Measurements from ENCODE around the gene KIR2DL1. TPM values are rescaled to one million over a fixed set of nuclear protein-coding genes. Genes with fewer than 3 reads are reported as not detected.
"Not testable (repeated sequence)": the region's sequence is repeated elsewhere in the genome, so short reads cannot be mapped to it uniquely, and the experiment has no call there.

KIR2DL1 gene
- total RNA-seq: not detected in 2 replicates

DNA sequence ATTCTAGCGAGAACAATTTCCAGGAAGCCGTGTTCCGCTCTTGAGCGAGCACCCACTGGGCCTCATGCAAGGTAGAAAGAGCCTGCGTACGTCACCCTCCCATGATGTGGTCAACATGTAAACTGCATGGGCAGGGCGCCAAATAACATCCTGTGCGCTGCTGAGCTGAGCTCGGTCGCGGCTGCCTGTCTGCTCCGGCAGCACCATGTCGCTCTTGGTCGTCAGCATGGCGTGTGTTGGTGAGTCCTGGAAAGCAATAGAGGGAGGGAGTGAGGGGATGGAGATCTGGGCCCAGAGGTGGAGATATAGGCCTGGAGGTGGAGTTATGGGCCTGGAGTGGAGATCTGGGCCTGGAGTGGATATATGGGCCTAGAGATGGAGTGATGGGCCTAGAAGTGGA is at the start of gene KIR2DL1:
Gene KIR2DL1 (plus strand): TSS at position 148 of the 400 bp plus-strand sequence. CDS start 58 bp downstream, at position 206.
- not testable (repeated sequence) for H3K27ac Mint-ChIP-seq; H3K4me1 Mint-ChIP-seq (ENCODE audit: low read depth)

GRCh38 chr19:54724142-54724541 is 45.5 kb upstream of the KIR2DL1 start, which contains the start of gene KIR3DL3:
TSS of gene KIR3DL3 (plus strand) at chr19:54724442. CDS start at chr19:54724497, 55 bp downstream.
- peaks cover 1% of the 10 kb centered on the region for H3K27me3 Mint-ChIP-seq (ENCODE audit: insufficient read depth)
- intact Hi-C loops (cut with micrococcal nuclease): no loop called here

More for the DNA sequence above, at the start of gene KIR2DL1:
- H3K9me3 Mint-ChIP-seq; H3K36me3 Mint-ChIP-seq (ENCODE audit: low read depth); intact Hi-C loops (cut with micrococcal nuclease); H3K4me3 Mint-ChIP-seq; DNase-seq (ENCODE audit: low spot score); H3K27me3 Mint-ChIP-seq (ENCODE audit: insufficient read depth): not testable (repeated sequence)

GRCh38 chr19:54724644-54725043 is 44.9 kb upstream of the KIR2DL1 start:
- H3K27me3 Mint-ChIP-seq (ENCODE audit: insufficient read depth): peaks cover 2% of the 10 kb centered on the region
- H3K4me1 Mint-ChIP-seq (ENCODE audit: low read depth): no peaks in the 10 kb centered on the region
- no peaks in the 10 kb centered on the region for H3K36me3 Mint-ChIP-seq (ENCODE audit: low read depth)
- H3K4me3 Mint-ChIP-seq: no peak overlapping the region
- intact Hi-C loops (cut with micrococcal nuclease): no loop called here
- no peak for DNase-seq (ENCODE audit: low spot score)
- no peak overlapping the region for H3K27ac Mint-ChIP-seq
- H3K9me3 Mint-ChIP-seq: peaks cover 21% of the 10 kb centered on the region

More at GRCh38 chr19:54724142-54724541, 45.5 kb upstream of the KIR2DL1 start, which contains the start of gene KIR3DL3:
- H3K9me3 Mint-ChIP-seq: peaks cover 21% of the 10 kb centered on the region
- no peaks in the 10 kb centered on the region for H3K4me1 Mint-ChIP-seq (ENCODE audit: low read depth)
- H3K27ac Mint-ChIP-seq: no peak within 1 kb of the TSS
- DNase-seq (ENCODE audit: low spot score): no peak
- H3K36me3 Mint-ChIP-seq (ENCODE audit: low read depth): no peaks in the 10 kb centered on the region
- no peak within 1 kb of the TSS for H3K4me3 Mint-ChIP-seq

GRCh38 chr19:54725321-54725720 is 44.3 kb upstream of the KIR2DL1 start:
- no peak overlapping the region for H3K4me3 Mint-ChIP-seq

DNA sequence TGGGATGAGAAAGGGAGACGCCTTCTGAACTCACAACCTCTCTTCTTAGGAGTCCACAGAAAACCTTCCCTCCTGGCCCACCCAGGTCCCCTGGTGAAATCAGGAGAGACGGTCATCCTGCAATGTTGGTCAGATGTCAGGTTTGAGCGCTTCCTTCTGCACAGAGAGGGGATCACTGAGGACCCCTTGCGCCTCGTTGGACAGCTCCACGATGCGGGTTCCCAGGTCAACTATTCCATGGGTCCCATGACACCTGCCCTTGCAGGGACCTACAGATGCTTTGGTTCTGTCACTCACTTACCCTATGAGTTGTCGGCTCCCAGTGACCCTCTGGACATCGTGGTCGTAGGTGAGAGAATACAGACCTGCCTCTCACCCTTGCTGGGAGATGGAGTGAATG is 42.0 kb upstream of the KIR2DL1 start:
- no peak for DNase-seq (ENCODE audit: low spot score)
- no peaks in the 10 kb centered on the region for H3K4me1 Mint-ChIP-seq (ENCODE audit: low read depth)
- H3K27ac Mint-ChIP-seq: no peak overlapping the region
- H3K4me3 Mint-ChIP-seq: no peak overlapping the region
- intact Hi-C loops (cut with micrococcal nuclease): no loop called here
- no peaks in the 10 kb centered on the region for H3K36me3 Mint-ChIP-seq (ENCODE audit: low read depth)
- H3K9me3 Mint-ChIP-seq: peaks cover 18% of the 10 kb centered on the region
- peaks cover 2% of the 10 kb centered on the region for H3K27me3 Mint-ChIP-seq (ENCODE audit: insufficient read depth)

More at GRCh38 chr19:54725321-54725720, 44.3 kb upstream of the KIR2DL1 start:
- intact Hi-C loops (cut with micrococcal nuclease): no loop called here
- H3K4me1 Mint-ChIP-seq (ENCODE audit: low read depth): no peaks in the 10 kb centered on the region
- H3K9me3 Mint-ChIP-seq: peaks cover 21% of the 10 kb centered on the region
- DNase-seq (ENCODE audit: low spot score): no peak
- no peak overlapping the region for H3K27ac Mint-ChIP-seq
- no peaks in the 10 kb centered on the region for H3K36me3 Mint-ChIP-seq (ENCODE audit: low read depth)
- H3K27me3 Mint-ChIP-seq (ENCODE audit: insufficient read depth): peaks cover 2% of the 10 kb centered on the region

DNA sequence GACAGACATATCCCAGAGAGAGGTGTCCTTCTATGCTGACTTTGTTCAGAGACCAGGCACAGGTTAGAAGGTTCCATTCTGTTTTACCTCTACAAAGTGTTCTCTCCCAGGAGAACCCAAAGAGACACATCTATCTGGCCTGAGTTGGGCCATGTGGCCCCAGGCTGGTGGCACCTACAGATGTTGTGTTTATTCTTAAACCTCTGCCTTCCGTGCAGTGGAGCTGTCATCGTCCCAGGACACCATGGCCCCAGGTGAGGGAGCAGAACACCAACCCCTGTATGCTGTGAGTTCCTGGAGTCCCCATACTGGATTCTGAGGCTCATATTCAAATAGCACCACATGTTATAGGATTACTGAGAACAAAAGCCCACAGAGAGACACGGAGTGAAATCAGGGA is 41.4 kb upstream of the KIR2DL1 start:
- no peak overlapping the region for H3K27ac Mint-ChIP-seq
- no peak overlapping the region for H3K4me3 Mint-ChIP-seq
- no peaks in the 10 kb centered on the region for H3K4me1 Mint-ChIP-seq (ENCODE audit: low read depth)
- intact Hi-C loops (cut with micrococcal nuclease): no loop called here
- peaks cover 2% of the 10 kb centered on the region for H3K27me3 Mint-ChIP-seq (ENCODE audit: insufficient read depth)
- no peak for DNase-seq (ENCODE audit: low spot score)
- no peaks in the 10 kb centered on the region for H3K36me3 Mint-ChIP-seq (ENCODE audit: low read depth)
- H3K9me3 Mint-ChIP-seq: peaks cover 14% of the 10 kb centered on the region

DNA sequence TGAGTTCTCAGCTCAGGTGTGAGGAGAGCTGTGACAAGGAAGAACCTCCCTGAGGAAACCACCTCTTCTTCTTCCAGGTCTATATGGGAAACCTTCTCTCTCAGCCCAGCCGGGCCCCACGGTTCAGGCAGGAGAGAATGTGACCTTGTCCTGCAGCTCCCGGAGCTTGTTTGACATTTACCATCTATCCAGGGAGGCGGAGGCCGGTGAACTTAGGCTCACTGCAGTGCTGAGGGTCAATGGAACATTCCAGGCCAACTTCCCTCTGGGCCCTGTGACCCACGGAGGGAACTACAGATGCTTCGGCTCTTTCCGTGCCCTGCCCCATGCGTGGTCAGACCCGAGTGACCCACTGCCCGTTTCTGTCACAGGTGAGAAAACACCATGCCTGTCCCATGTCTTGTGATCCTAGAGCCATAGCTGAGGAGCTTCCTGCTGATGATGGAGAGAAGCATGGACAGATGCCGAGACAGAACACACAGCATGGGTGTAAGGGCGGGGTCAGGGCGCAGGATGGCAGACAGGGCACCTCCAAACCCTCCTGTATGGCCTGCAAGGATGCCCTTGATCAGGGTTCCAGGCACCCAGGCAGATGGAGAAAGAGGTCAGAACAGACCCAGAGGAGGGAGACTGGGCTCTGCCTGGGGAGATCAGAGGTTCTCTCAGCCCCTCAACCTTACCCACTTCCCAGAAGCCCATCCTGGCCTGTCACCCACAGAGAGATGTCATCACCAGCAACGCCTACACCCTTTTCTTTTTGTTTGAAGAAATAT is 40.0 kb upstream of the KIR2DL1 start:
- H3K36me3 Mint-ChIP-seq (ENCODE audit: low read depth): no peaks in the 10 kb centered on the region
- intact Hi-C loops (cut with micrococcal nuclease): no loop called here
- no peak for DNase-seq (ENCODE audit: low spot score)
- H3K27me3 Mint-ChIP-seq (ENCODE audit: insufficient read depth): peaks cover 2% of the 10 kb centered on the region
- H3K4me3 Mint-ChIP-seq: no peak overlapping the region
- H3K27ac Mint-ChIP-seq: no peak overlapping the region
- H3K4me1 Mint-ChIP-seq (ENCODE audit: low read depth): no peaks in the 10 kb centered on the region
- H3K9me3 Mint-ChIP-seq: peaks cover 2% of the 10 kb centered on the region

GRCh38 chr19:54731191-54731590 is 38.4 kb upstream of the KIR2DL1 start:
- DNase-seq (ENCODE audit: low spot score): no peak
- Mint-ChIP-seq H3K27ac (no peak overlapping the region), H3K9me3 (no peaks in the 10 kb centered on the region), H3K4me1 (ENCODE audit: low read depth) (no peaks in the 10 kb centered on the region), H3K4me3 (no peak overlapping the region), H3K27me3 (ENCODE audit: insufficient read depth) (peaks cover 2% of the 10 kb centered on the region), H3K36me3 (ENCODE audit: low read depth) (no peaks in the 10 kb centered on the region)
- intact Hi-C loops (cut with micrococcal nuclease): no loop called here

- H3K4me3 Mint-ChIP-seq; H3K4me1 Mint-ChIP-seq (ENCODE audit: low read depth); H3K9me3 Mint-ChIP-seq; intact Hi-C loops (cut with micrococcal nuclease); H3K36me3 Mint-ChIP-seq (ENCODE audit: low read depth); DNase-seq (ENCODE audit: low spot score); H3K27ac Mint-ChIP-seq; H3K27me3 Mint-ChIP-seq (ENCODE audit: insufficient read depth): not testable (repeated sequence)
These were observed 31.3 kb upstream of the KIR2DL1 start, which contains the start of gene KIR2DL3 for GRCh38 chr19:54738306-54738705. TSS of gene KIR2DL3 (plus strand) at chr19:54738513. CDS start at chr19:54738546, 33 bp downstream.

DNA sequence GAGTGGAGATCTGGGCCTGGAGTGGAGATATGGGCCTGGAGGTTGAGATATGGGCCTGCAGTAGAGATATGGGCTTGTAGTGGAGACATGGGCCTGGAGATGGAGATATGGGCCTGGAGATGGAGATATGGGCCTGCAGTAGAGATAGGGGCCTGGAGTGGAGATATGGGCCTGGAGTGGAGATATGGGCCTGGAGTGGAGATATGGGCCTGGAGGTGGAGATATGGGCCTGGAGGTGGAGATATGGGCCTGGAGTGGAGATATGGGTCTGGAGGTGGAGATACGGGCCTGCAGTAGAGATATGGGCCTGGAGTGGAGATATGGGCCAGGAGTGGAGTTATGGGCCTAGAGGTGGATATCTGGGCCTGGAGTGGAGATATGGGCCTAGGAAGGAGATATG is 30.9 kb upstream of the KIR2DL1 start:
- DNase-seq (ENCODE audit: low spot score): no peak
- H3K4me3 Mint-ChIP-seq: no peak overlapping the region
- no peaks in the 10 kb centered on the region for H3K36me3 Mint-ChIP-seq (ENCODE audit: low read depth)
- no peak overlapping the region for H3K27ac Mint-ChIP-seq
- intact Hi-C loops (cut with micrococcal nuclease): no loop called here
- H3K27me3 Mint-ChIP-seq (ENCODE audit: insufficient read depth): no peaks in the 10 kb centered on the region
- no peaks in the 10 kb centered on the region for H3K9me3 Mint-ChIP-seq
- H3K4me1 Mint-ChIP-seq (ENCODE audit: low read depth): no peaks in the 10 kb centered on the region

GRCh38 chr19:54739587-54740497 is 29.8 kb upstream of the KIR2DL1 start:
- intact Hi-C loops (cut with micrococcal nuclease): no loop called here
- Mint-ChIP-seq H3K27ac (no peak overlapping the region), H3K4me1 (ENCODE audit: low read depth) (no peaks in the 10 kb centered on the region), H3K36me3 (ENCODE audit: low read depth) (no peaks in the 10 kb centered on the region), H3K9me3 (no peaks in the 10 kb centered on the region), H3K27me3 (ENCODE audit: insufficient read depth) (no peaks in the 10 kb centered on the region), H3K4me3 (no peak overlapping the region)
- DNase-seq (ENCODE audit: low spot score): no peak

GRCh38 chr19:54741950-54742349 is 27.6 kb upstream of the KIR2DL1 start:
- H3K27me3 Mint-ChIP-seq (ENCODE audit: insufficient read depth); H3K4me1 Mint-ChIP-seq (ENCODE audit: low read depth); DNase-seq (ENCODE audit: low spot score); H3K27ac Mint-ChIP-seq; intact Hi-C loops (cut with micrococcal nuclease); H3K9me3 Mint-ChIP-seq; H3K36me3 Mint-ChIP-seq (ENCODE audit: low read depth); H3K4me3 Mint-ChIP-seq: not testable (repeated sequence)

- DNase-seq (ENCODE audit: low spot score); H3K4me1 Mint-ChIP-seq (ENCODE audit: low read depth); intact Hi-C loops (cut with micrococcal nuclease); H3K9me3 Mint-ChIP-seq; H3K4me3 Mint-ChIP-seq; H3K27ac Mint-ChIP-seq; H3K36me3 Mint-ChIP-seq (ENCODE audit: low read depth); H3K27me3 Mint-ChIP-seq (ENCODE audit: insufficient read depth): not testable (repeated sequence)
These were observed 25.5 kb upstream of the KIR2DL1 start for GRCh38 chr19:54744080-54744479.
